HG03521 (cell line): ENCODE results near the gene GNAT2.

ENCODE experiments used
- ATAC-seq: cut with Tn5 transposase; IDR thresholded peaks from one replicate; pipeline ENCODE4 v1.9.1; 2021; ENCODE audit warnings: mild to moderate bottlenecking, moderate library complexity; ENCODE audit not compliant: unreplicated experiment

Gene GNAT2

GRCh38 chr1:109628540-109629321, 9.3 kb upstream of the GNAT2 start:
- no peak for ATAC-seq

GRCh38 chr1:109627692-109628399, 8.4 kb upstream of the GNAT2 start:
- ATAC-seq = no peak

- no peak for ATAC-seq
Observed at GRCh38 chr1:109626682-109627408, 7.4 kb upstream of the GNAT2 start.

- ATAC-seq = no peak
Observed at GRCh38 chr1:109625601-109626560, 6.5 kb upstream of the GNAT2 start.

- no peak for ATAC-seq
Observed at GRCh38 chr1:109625176-109625575, 5.8 kb upstream of the GNAT2 start.

- no peak for ATAC-seq
Observed at GRCh38 chr1:109624201-109625010, 5.0 kb upstream of the GNAT2 start.

GRCh38 chr1:109623601-109624161, 4.3 kb upstream of the GNAT2 start:
- ATAC-seq = no peak

- no peak for ATAC-seq
Observed at GRCh38 chr1:109622895-109623294, 3.5 kb upstream of the GNAT2 start.

- ATAC-seq = no peak
Observed at GRCh38 chr1:109622137-109622892, 2.9 kb upstream of the GNAT2 start.

- ATAC-seq = no peak
Observed at GRCh38 chr1:109621379-109622136, 2.1 kb upstream of the GNAT2 start.

- ATAC-seq = peak; percentile 64
Observed at GRCh38 chr1:109620841-109621286, 1.4 kb upstream of the GNAT2 start.

- peak; percentile 2 for ATAC-seq
Observed at GRCh38 chr1:109620401-109620791, 980 bp upstream of the GNAT2 start.

GRCh38 chr1:109618661-109619575, 498 bp downstream of the GNAT2 start:
- ATAC-seq = no peak

GRCh38 chr1:109617291-109617801, 2.1 kb downstream of the GNAT2 start:
- ATAC-seq = no peak

- ATAC-seq = no peak
Observed at GRCh38 chr1:109616391-109616790, 3.0 kb downstream of the GNAT2 start.

- ATAC-seq = no peak
Observed at GRCh38 chr1:109615879-109616278, 3.5 kb downstream of the GNAT2 start.
